NCI-H1436 (cell line): ENCODE measurements around the gene SLC38A11.

Experiments used
- DNase-seq: peaks from one replicate; lab custom pipeline; 2025; lab: John Stamatoyannopoulos, UW

Gene SLC38A11

DNA sequence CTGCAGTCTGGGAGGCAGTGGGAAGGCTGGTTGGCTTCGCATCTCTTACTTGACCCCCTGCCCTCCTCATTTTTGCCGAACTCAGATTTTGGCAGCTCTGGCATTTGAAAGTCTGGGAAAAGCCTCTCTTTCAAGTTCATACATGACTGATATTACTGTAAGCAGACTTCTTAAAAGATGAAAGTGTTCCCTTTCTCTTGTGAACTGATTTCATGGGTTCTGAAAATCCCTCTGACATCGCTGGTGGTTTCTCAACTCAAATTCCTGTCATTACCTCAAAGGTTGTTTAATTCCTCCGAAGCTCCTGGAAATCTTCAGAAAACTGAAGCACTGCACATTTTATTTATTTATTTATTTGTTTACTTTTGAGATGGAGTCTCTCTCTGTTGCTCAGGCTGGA, 16.9 kb upstream of the SLC38A11 start:
- no peak for DNase-seq

DNA sequence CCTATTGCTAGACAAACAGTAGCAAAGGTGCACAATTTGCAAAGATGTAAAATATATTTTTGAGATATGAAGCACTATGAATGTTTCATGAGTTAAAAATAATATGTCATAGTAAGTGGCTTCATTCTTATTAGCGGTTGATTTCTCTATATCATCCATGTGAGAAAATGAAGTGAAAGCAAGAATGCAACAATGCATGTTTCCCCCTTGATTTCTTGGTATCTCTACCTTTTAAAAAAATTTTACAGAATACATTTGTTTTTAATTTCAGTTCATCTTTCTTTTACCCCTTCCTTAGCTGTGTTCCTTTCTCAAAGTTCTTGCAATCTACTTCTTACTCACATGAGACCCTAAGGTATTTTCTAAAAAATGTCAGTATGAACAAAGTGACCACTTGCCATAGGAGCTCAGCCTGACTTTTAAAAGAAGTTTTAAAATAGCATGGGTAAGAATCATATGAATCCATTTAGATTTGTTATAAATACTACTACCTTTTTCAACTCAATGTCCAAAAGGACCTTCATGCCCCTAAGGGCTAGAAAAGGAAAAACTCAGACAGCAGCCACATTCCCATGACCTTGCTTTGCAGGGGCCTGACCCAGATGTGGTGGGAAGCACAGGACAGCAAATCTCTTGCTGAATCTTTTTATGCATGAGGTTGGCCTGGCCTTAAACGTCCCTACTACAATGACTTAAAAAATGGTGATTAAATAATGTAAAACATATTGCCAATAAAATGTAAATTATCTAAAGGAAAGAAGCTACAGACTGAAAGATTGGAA, 14.8 kb upstream of the SLC38A11 start:
- DNase-seq: no peak

DNA sequence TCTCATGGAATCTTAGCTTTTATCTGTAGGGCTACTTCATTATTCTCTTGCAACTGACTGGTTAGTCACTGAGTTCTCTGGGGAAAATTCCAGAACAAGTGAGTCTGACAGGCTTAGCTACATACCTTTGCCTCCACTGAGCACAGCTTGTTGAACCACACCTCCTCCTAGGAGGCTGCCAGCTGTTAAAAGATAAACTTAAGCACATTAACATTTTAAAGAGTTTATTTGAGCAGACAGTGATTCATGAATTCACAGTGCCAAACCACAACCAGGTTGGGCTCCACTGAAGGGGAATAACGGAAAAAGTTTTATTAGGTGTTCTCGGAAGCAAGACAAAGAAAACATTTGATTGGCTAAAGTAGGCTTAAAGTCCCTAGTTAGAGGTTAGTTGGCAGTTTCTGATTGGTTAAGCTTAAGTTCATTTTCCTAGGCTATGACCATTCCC, 12.5 kb upstream of the SLC38A11 start:
- DNase-seq: no peak

DNA sequence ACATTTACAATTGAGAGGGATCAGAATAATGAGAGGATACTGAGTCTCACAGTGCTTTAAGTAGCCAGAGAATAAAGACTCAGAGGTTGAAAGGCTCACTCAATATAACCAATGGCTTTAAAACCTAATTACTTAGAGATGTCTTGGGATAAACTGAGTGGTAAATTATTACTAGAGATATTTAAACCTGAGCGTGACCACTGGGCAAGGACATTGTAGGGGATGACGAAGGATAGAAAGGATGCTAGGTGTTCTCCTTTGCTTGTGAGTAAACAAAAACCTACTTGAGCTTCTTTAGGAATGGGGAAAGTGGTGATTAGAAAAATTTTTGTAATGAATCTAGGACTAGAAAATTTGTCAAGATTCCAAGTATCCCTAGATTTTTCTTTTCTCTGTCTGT, 12.0 kb upstream of the SLC38A11 start:
- no peak for DNase-seq

DNA sequence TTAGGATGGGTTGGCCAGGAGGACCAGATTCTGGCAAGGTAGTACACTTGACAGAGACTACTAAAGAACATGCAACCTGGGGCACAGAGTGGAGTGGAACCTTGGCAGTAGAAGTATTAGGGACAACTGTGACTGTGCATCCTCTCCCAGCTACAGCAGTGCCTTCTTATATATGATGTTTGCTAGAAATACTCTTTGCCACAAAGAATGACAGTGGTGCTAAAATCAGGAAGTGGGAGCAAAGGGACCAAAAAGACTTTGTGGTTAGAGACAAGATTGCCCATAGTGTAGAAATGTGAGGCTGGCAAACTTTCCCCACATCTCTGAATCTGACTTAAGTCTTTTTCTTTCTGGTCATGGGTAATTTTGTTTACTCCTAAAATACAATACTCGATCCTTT, 9.4 kb upstream of the SLC38A11 start:
- DNase-seq: no peak

DNA sequence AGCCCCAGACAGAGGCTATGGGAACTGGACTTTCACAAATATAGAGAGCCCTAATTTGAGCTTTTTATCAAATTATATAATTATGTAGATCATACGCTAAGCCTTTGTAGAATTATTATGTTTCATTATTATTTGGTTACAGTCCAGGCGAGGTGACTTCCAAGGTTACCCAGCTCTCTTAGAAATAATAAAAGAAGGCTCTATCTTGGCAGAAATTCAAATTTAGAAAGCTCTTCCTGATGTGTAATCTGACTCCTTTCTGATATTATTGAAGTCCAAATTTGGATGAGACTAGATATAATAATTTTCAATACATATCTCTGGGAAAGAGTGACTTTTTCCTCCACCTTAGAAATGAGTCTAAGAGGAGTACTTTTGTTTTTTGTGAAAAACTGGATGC, 4.8 kb upstream of the SLC38A11 start:
- DNase-seq: no peak

DNA sequence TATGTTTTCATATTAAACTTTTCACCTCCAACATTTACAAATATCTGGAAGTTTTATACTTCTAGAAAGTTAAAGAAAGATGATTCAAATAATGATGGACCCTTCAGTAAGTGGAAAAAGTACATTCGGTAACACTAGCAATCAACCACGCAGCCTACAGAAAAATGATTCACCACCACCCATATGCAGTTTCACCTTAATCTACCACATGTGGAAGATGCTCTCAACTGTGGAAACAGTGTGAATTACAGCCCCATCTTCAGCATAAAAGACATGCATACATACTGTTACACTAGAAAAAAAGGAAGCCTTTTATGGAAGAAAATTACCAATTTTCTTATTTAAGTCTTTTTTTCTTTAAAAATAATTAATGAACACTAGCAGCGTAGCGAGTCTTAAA, 1.1 kb downstream of the SLC38A11 start:
- DNase-seq: no peak

DNA sequence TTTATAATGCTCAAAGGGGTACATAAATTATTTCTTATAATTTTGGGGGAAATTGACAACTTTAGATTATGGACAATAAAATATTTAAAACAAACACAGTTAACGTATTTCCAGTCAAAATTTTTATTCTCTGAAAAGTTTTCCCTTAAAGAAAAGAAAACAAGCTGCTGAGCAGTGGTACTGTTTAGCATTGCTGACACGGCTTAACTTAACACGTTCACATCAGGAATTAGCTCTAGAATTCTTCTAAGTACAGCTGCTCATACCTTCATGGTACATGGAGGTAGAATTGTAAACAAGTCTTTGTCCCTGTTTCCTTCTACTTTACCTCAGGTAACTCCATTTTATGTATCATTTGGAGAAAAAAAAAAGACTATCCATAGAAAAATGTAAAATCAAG, 2.0 kb downstream of the SLC38A11 start:
- DNase-seq: no peak

DNA sequence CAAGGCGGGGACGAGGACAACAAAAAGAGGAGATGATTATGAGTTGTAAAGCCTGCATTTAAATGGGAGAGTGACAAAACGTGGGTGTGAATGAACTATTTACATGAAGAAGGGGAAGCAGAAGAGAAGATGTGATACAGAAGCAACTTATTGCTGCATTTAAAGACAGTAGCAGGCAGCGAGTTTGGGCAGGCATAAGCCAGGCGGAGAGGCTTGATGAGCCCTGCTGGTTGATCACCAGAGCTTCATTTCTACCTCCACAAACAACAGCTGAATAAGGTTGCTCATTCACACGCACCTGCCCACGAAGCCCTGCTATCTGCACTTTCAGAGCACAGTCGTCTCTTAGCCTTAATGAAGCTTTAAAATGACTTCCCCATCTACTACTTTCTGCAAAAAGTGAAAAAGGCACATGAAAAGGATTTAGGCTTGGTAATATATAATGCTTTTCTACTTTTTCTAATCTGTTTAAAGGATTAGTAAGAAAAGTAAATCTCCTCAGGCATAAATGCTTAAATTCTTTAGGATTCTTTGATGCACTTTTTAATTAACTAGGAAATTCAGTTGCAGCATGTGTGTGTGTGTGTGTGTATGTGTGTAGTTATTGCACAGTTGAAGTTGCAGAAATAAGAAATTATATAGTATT, 3.1 kb downstream of the SLC38A11 start:
- no peak for DNase-seq

DNA sequence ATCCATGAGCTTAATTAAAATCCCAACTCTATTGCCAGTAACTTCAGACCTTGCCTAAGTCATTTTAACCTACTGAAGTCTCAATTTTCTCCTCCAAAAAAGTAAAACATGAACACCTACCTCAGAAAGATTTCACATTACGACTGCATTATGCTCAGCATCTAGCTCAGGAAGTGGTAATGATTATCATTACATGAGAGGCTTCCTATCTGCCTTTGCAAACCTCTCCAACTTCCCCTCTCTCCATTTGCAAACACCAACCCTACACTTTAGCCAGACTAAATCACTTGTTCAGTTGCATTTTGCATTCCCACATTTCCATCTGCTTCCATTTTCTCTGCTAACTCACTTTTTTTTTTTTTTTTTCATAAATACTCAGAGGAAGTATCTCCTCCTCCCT, 6.8 kb downstream of the SLC38A11 start:
- DNase-seq: no peak

DNA sequence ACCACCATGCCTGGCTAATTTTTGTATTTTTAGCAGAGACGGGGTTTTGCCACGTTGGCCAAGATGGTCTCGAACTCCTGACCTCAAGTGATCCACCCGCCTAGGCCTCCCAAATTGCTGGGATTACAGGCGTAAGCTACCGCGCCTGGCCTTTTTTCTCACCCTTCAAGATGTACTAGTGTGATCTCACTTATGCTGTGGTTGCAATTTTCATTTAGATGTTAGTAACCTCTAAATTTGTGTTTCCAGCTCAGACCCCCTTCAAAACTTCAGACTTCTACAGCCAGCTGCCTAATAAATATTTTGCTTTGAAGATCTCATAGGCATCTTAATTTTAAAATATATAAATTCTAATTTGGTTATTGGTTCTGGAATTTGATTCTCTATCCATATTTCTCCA, 8.0 kb downstream of the SLC38A11 start:
- no peak for DNase-seq

DNA sequence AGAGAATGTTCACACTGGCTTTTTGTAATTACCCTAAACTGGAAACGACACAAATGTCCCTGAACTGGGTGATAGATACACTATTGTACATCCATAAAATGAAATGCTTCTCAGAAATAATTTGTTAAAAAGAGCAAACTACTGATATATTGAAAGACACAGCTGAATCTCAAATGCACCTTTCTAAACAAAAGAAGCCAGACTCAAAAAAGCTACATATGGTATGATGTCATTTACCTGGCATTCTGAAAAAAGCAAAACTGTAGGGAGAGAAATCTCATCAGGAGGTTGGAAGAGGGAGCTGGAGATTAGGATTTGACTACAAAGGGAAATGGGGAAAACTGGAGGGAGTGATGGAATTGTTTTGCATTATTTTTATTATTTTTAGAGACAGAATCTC, 12.0 kb downstream of the SLC38A11 start:
- DNase-seq: no peak

DNA sequence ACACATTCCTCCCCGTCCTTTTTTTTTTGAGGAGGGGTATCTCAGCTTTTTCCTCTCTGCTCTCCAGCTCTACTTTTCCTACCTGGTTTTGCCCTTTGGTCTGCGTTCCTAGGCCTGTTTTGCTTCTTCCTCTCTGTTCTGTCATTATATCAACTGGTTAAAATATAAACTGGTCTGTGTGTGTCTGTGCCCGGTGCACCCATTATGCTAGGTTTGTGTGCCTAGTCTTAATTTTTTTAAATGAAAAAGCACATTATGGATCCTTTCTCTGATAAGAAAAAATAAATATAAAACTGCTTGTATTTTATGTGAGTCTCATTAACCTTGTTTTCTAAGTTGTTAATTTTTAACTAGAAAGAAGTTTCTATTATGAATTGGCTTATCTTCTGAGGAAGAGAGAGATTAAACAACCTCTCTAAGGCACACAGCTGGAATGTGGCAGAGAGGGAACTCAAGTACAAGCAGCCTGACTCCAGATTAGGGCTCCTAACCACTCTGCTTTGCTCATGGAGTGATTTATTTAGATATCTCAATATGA, 17.4 kb downstream of the SLC38A11 start:
- no peak for DNase-seq

DNA sequence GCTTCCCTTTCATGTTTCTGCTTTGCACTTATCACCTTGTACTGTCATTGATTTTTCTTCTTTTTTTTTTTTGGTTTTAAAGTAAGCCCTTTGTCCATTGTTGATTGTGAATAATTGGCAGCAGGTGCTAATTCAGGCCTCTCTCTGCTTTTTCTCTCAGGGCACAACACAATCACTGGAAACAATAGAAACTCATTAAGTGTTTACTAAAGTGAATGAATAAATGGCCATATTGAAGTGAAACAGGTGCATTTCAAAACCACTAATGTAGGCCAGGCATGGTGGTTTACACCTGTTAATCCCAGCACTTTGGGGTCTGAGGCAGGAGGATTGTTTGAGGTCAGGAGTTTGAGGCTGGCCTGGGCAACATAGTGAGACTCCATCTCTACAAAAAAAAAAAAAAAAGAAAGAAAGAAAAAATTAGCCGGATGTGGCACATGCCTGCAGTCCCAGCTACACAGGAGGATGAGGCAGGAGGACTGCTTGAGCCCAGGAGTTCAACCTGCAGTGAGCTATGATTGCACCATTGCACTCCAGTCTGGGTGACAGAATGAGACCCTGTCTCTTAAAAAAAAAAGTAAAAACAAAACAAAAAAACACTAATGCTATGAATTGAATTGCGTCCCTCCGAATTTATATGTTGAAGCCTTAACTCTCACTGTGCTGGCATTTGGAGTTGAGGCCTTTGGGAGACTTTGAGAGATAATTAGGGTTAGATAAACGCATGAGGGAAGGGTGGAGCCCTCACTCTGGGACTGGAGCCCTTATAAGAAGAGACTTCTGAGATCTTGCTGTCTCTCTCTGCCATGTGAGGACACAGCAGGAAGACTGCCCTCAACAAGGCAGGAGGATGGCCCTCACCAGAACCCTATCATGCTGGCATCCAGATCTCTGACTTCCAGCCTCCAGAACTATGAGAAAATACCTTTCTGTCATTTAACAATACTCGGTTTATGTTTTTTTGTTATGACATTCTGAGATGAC, 19.9 kb downstream of the SLC38A11 start:
- DNase-seq: peak; percentile 76

DNA sequence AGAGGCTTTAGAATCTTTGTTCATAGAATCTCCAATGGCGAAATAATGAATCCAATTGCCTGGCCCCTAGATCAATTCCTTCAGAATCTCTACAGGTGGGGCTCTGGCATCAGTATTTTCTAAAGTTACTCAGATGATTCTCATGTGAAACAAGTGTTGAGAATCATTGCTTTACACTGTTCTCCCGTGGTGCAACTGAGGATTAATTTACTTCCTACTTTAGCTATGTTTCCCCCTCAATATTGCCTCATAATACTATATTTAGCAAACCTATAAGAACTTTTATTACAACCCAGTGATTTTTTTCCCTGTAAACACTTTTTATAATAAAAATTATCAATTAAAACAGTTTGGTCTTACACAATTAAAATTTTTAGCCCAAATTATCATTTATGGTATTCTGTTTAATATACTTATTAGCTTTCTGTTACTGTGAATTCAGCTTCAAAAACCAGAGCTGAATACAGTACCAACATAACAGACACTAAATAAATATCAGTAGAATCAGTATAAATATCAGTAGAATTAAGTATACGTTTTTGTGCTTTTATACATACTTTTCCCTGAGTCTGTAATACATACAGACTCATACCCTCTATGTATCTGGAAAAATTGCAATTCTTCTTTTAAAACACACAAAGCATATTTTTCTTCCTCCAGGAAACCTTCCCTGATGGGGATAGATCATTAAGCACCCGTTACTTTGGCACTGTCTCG, 20.8 kb downstream of the SLC38A11 start:
- DNase-seq: no peak

DNA sequence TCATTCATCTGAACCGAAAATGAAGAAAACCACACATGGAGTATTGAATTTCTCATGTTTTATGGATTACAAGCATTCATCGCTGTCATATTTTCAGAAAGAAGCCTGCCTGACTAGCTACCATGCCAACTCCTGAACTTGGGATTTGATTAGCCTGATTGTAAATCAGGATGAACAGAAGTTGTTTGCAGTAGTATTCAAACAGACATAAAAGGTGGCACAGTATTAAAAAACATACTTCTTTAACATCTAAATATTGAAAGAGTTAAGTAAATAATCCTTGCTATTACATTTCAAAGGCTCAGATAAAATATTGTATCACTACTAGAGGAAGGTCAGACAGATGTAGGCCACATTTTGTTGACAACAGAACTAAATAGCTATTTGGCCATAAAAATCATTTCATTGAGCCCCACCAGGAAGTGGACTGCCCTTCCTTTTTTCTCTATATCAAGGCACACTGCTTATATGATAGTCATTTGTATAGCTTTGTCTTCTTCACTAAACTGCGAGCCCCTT, 21.6 kb downstream of the SLC38A11 start:
- DNase-seq: no peak

DNA sequence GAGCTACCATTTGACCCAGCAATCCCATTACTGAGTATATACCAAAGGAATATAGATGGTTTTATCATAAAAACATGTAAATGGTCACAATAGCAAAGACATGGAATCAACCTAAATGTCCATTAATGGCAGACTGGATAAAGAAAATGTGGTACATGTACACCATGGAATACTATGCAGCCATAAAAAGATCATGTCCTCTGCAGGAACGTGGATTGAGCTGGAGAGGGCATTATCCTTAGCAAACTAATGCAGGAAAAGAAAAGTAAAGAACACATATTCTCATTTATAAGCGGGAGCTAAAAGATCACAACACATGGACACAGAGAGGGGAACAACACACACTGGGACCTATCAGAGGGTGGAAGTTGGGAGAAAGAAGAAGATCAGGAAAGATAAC, 22.9 kb downstream of the SLC38A11 start:
- DNase-seq: no peak

DNA sequence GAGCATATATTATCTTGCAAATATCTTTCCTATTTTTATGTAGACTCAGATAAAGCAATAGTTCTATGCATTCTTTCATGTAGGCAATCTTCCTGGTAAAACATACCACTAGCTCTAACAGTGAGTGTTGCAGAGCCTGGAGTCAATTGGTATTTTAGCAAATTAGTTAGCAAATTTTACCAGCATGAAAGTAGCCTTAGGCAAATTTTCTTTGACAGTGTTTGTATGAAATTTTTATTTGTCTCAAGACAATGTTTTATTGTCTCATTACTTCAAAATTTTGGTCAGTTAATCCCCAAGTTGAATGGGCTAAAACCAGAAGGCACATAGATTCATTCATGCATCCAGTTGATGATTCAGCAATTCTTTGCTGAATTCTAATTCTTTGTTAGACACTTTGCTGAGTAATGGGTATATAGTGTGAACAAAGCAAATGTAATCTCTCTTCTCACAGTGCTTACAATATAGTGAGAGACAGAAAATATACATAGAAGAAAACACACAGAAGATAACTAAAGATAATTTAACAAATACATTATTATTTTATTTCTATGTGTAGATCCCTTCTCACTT, 27.1 kb downstream of the SLC38A11 start:
- no peak for DNase-seq

DNA sequence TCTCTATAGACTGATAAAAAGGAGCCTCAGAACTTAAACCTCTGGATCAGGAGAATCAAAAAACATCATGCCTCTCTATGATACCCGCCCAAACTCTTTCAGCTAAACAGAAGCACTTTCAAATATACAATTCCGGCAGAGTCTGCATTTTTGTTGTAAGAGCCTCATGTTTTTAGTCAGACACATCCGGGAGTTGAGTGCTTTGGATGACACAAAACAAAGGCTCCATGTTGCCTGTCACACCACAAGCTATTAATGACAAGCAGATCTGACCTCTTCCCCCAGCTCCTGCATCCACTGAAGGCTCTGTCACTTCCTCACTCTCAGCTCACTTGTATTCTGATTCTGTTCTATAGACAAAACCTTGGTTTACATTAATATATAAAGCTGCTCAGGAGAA, 33.2 kb downstream of the SLC38A11 start:
- no peak for DNase-seq

DNA sequence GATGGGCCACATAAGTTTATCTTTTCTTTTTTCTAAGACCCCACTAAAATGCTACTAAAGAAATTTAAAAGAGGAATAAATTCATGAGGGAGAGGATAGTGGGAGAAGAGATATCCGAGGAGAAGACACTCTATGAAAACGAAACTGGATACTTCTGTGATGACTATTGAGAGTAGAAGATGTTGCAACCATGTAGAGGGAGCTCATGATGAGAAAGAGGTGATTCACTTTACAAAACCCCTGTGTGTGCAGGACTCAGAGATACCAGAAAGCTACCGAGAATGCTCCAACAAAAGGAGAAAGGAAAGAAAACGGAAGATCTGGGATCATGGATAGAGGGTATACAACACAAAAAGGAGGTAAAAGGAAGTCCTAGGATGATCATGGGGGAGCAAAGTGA, 34.9 kb downstream of the SLC38A11 start:
- DNase-seq: no peak

DNA sequence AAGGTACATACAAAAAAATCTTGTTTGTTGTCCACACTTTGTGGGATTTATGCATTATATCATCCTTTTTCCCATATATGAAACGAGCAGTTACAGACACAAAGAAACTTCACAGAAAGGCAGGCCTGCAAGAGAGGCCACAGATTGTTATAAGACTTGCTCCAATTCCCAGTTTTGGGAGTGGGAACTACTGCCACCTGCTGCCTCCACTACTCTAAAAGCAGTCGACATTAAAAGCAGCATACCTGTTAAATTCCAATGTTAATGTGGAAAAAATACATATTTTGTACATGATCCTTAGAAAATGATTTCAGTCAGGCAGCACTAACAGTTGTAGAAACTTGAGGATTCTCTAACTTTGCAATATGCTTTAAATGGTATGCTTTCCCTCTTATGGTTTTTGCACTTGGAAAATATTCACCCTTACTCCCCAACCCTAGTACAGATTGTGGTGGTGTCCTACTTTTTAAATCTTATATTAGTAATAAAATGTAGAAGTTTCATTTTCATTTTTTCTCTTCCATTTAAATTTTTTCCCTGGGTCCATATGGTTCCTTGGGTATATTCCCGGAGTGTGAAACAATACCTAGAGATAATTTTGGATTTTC, 37.9 kb downstream of the SLC38A11 start:
- DNase-seq: peak; percentile 36
